MCF 10A (cell line): ENCODE data around the gene ANKRD44. TPM values are rescaled to one million over a fixed set of nuclear protein-coding genes. Genes with fewer than 3 reads are reported as not detected.

Experiments used
- BruUV-seq: library from RNA; stranded (reverse); fragments of 400-500 nt; replicated peaks from 2 replicates; lab custom pipeline; 2021; lab: Mats Ljungman, UMichigan
- CTCF ChIA-PET: fragments of 300-600 bp; sonication (Branson Sonifier 250); formaldehyde crosslinking; extraction: SDS; loops from one replicate; lab custom pipeline; 2021; ENCODE audit warnings: antibody characterized with exemption, inconsistent platforms; lab: Yijun Ruan, JAX
- POLR2A ChIA-PET: fragments of 300-600, 350-650 bp; sonication (Branson Sonifier 250); formaldehyde crosslinking; extraction: SDS; loops from one replicate; lab custom pipeline; 2020; ENCODE audit warnings: antibody characterized with exemption, inconsistent platforms; lab: Yijun Ruan, JAX
- DNase-seq: peaks from one replicate; pipeline ENCODE4 v3.0.0-alpha.2; 2018; ENCODE audit not compliant: unreplicated experiment
- H3K27ac Mint-ChIP-seq: one replicate; pipeline ENCODE4 v1.8.0; 2022; ENCODE audit warnings: mild to moderate bottlenecking, low read depth, mixed read lengths; ENCODE audit not compliant: unreplicated experiment
- H3K27me3 Mint-ChIP-seq: one replicate; pipeline ENCODE4 v1.8.0; 2022; ENCODE audit warnings: mixed read lengths; ENCODE audit not compliant: insufficient read depth, unreplicated experiment
- H3K36me3 Mint-ChIP-seq: one replicate; pipeline ENCODE4 v1.8.0; 2022; ENCODE audit warnings: mild to moderate bottlenecking, moderate library complexity, mixed read lengths; ENCODE audit not compliant: insufficient read depth, unreplicated experiment
- H3K4me1 Mint-ChIP-seq: one replicate; pipeline ENCODE4 v1.8.0; 2022; ENCODE audit warnings: mixed read lengths; ENCODE audit not compliant: insufficient read depth, unreplicated experiment
- H3K4me3 Mint-ChIP-seq: one replicate; pipeline ENCODE4 v1.8.0; 2022; ENCODE audit warnings: mild to moderate bottlenecking, moderate library complexity, mixed read lengths; ENCODE audit not compliant: unreplicated experiment
- H3K9me3 Mint-ChIP-seq: one replicate; pipeline ENCODE4 v1.8.0; 2022; ENCODE audit warnings: mixed read lengths; ENCODE audit not compliant: unreplicated experiment
- intact Hi-C: fragments of 100-400 bp; cut with micrococcal nuclease; formaldehyde crosslinking; loops from 2 replicates; pipeline ENCODE4 v1.14.1; 2022
- total RNA-seq: library from RNA; stranded (reverse); gene quantifications from 2 replicates; pipeline ENCODE4 v1.2.3, GENCODE V29; 2022
- TF ChIP-seq, protein P1 (sequence below): fragments of 200-600 bp; IDR thresholded peaks from one replicate; pipeline ENCODE4 v1.8.0; 2022; ENCODE audit warnings: antibody characterized with exemption, mild to moderate bottlenecking; ENCODE audit not compliant: unreplicated experiment

Gene ANKRD44
- total RNA-seq, 1 experiment from 2014 or later, result 6.9 TPM

DNA sequence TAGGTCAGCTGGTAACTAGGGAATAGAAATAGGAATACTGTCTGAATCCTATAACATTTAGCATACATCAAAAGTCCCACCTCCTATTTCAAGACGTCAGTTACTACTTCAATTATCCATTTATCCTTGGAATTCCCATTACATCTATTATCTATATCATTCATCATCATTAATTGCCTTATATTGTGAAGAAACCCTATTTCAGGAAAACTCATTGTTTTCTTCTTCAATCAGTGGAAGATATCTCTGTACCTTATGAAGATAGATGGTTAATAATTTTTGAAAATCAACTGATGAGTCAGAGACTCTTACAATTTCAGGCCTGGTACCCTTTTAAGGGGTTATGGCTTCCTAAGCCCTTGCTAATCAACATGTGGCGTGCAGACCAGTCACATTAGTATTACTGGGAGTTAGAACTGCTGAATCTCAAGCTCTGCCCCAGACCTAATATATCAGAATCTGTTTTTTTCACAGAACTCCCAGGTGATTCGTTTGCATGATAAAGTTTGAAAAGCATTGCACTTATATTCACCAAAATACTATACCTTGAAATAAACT lies 314.7 kb downstream of the ANKRD44 start:
- intact Hi-C loops, result no loop called here
- POLR2A ChIA-PET, result interaction anchor here (0.5 kb wide), 1 partner anchor 509 kb away, joined by 3 read pairs; no protein-coding TSS in a partner anchor

DNA sequence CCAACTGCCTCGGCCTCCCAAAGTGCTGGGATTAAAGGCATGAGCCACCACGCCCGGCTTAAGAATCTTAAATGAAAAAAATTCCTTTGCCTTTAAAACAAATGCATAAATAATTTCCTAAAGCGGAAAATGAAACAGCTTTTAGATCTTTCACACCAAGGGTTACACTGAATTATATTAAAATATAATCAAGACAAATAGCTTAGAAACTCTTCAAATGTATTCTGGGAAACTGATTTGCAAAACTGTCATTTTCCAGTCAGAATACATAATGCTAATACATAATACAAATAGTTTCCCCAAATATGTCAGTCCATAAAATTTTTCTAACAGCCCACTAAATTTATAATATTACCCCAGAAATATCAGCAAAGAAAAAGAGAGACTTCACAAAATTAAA lies 315.8 kb downstream of the ANKRD44 start:
- H3K27me3 Mint-ChIP-seq, result no peaks in the 10 kb centered on the region
- H3K4me3 Mint-ChIP-seq, result no peak overlapping the region
- no peak for DNase-seq
- H3K36me3 Mint-ChIP-seq, result no peaks in the 10 kb centered on the region
- H3K9me3 Mint-ChIP-seq, result no peaks in the 10 kb centered on the region
- TF ChIP-seq, protein P1, sequence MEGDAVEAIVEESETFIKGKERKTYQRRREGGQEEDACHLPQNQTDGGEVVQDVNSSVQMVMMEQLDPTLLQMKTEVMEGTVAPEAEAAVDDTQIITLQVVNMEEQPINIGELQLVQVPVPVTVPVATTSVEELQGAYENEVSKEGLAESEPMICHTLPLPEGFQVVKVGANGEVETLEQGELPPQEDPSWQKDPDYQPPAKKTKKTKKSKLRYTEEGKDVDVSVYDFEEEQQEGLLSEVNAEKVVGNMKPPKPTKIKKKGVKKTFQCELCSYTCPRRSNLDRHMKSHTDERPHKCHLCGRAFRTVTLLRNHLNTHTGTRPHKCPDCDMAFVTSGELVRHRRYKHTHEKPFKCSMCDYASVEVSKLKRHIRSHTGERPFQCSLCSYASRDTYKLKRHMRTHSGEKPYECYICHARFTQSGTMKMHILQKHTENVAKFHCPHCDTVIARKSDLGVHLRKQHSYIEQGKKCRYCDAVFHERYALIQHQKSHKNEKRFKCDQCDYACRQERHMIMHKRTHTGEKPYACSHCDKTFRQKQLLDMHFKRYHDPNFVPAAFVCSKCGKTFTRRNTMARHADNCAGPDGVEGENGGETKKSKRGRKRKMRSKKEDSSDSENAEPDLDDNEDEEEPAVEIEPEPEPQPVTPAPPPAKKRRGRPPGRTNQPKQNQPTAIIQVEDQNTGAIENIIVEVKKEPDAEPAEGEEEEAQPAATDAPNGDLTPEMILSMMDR, result no peak
- H3K4me1 Mint-ChIP-seq, result no peaks in the 10 kb centered on the region
- intact Hi-C loops, result no loop called here
- ChIA-PET POLR2A (no interaction called here), CTCF (interaction anchor here (0.6 to 0.9 kb wide), 2 partner anchors 10 to 15 kb away, joined by 3 to 4 read pairs; no protein-coding TSS in a partner anchor)
- no TSS peak for BruUV-seq
- no peak overlapping the region for H3K27ac Mint-ChIP-seq

More for the DNA sequence above, 314.7 kb downstream of the ANKRD44 start:
- CTCF ChIA-PET, result interaction anchor here (1.7 kb wide), 1 partner anchor 15 kb away, joined by 6 read pairs; no protein-coding TSS in a partner anchor
- no peaks in the 10 kb centered on the region for H3K27me3 Mint-ChIP-seq
- TF ChIP-seq, protein P1, result no peak
- H3K4me1 Mint-ChIP-seq, result no peaks in the 10 kb centered on the region
- H3K27ac Mint-ChIP-seq, result no peak overlapping the region
- H3K9me3 Mint-ChIP-seq, result no peaks in the 10 kb centered on the region
- no peak overlapping the region for H3K4me3 Mint-ChIP-seq
- BruUV-seq, result no TSS peak
- no peaks in the 10 kb centered on the region for H3K36me3 Mint-ChIP-seq
- no peak for DNase-seq

DNA sequence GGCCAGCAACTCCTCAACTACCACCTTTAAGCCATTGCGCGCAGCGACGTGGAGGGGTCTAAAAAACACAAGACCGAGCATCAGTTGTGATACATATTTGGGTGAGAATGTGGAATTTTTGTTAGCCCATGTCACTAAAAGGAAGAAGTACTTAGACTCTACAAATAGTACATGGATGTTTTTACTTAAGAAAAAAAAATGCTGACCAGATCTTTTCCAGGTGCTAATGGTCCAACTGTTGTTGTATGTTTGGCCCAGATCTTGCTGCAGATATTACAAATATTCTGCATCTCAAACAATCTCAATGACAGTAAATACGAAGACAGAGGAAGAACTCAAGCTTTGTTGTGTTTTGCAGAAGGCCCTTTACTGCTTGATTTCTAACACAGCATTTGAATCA lies 317.0 kb downstream of the ANKRD44 start:
- ChIA-PET POLR2A (interaction anchor here (0.7 to 1.0 kb wide), 2 partner anchors 45 to 120 kb away, joined by 3 read pairs; no protein-coding TSS in a partner anchor), CTCF (interaction anchor here (0.6 kb wide), 1 partner anchor 394 kb away, joined by 4 read pairs; no protein-coding TSS in a partner anchor)
- TF ChIP-seq, protein P1, result no peak
- Mint-ChIP-seq H3K4me1 (no peaks in the 10 kb centered on the region), H3K36me3 (no peaks in the 10 kb centered on the region), H3K4me3 (no peak overlapping the region), H3K9me3 (no peaks in the 10 kb centered on the region), H3K27me3 (no peaks in the 10 kb centered on the region), H3K27ac (no peak overlapping the region)
- no peak for DNase-seq
- intact Hi-C loops, result no loop called here
- BruUV-seq, result no TSS peak

DNA sequence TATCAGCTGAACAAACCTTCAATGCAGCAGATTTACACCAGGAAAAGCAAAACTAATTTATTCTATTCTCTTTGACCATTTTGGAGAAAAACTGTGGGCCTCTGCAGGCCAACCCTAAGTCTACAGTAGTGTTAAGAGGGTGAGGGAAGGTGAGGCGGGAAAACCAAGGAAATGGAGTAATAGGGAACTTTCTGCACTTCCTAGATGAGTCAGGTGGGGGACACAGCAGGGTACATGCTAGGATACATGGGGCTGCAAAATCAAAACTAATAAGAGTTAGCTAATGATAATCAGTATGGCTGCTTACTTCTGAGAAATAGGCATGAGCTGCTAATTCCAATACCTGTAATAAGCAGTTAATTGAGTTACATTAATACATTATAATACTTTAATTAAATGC lies 318.1 kb downstream of the ANKRD44 start:
- Mint-ChIP-seq H3K4me1 (peaks cover 6% of the 10 kb centered on the region), H3K9me3 (no peaks in the 10 kb centered on the region), H3K27ac (no peak overlapping the region), H3K4me3 (no peak overlapping the region), H3K27me3 (no peaks in the 10 kb centered on the region), H3K36me3 (no peaks in the 10 kb centered on the region)
- intact Hi-C loops, result no loop called here
- BruUV-seq, result no TSS peak
- TF ChIP-seq, protein P1, result no peak
- ChIA-PET POLR2A (interaction anchor here (1.0 to 1.1 kb wide), 2 partner anchors 27 to 44 kb away, joined by 3 read pairs; no protein-coding TSS in a partner anchor), CTCF (no interaction called here)
- DNase-seq, result no peak
